IPS-20b (cell line): Measurements from ENCODE around the gene P2RX4.
"Not testable (repeated sequence)": the region's sequence is repeated elsewhere in the genome, so short reads cannot be mapped to it uniquely, and the experiment has no call there.

ENCODE experiments used
- H3K27ac ChIP-seq: one replicate; pipeline ENCODE4 v1.5.1; 2013; ENCODE audit warnings: low read length
- H3K27me3 ChIP-seq: 2 replicates; pipeline ENCODE4 v1.6.1; 2013; ENCODE audit warnings: mild to moderate bottlenecking, low read length, inconsistent platforms; ENCODE audit not compliant: insufficient read depth
- H3K36me3 ChIP-seq: 2 replicates; pipeline ENCODE4 v1.6.1; 2013; ENCODE audit warnings: low read depth, mild to moderate bottlenecking, inconsistent platforms, low read length, moderate library complexity; ENCODE audit not compliant: insufficient read depth
- H3K4me1 ChIP-seq: 2 replicates; pipeline ENCODE4 v1.6.1; 2013; ENCODE audit warnings: mild to moderate bottlenecking, control low read depth, inconsistent platforms, low read length, moderate library complexity; ENCODE audit not compliant: insufficient read depth
- H3K4me3 ChIP-seq: 2 replicates; pipeline ENCODE4 v1.5.1; 2013; ENCODE audit warnings: mild to moderate bottlenecking, low read length, inconsistent platforms
- H3K9ac ChIP-seq: 2 replicates; pipeline ENCODE4 v1.6.1; 2013; ENCODE audit warnings: low read depth, mild to moderate bottlenecking, inconsistent platforms, low read length, moderate library complexity
- H3K9me3 ChIP-seq: 2 replicates; pipeline ENCODE4 v1.6.1; 2013; ENCODE audit warnings: mild to moderate bottlenecking, low read depth, low read length, inconsistent platforms; ENCODE audit not compliant: insufficient read depth

Gene P2RX4

DNA sequence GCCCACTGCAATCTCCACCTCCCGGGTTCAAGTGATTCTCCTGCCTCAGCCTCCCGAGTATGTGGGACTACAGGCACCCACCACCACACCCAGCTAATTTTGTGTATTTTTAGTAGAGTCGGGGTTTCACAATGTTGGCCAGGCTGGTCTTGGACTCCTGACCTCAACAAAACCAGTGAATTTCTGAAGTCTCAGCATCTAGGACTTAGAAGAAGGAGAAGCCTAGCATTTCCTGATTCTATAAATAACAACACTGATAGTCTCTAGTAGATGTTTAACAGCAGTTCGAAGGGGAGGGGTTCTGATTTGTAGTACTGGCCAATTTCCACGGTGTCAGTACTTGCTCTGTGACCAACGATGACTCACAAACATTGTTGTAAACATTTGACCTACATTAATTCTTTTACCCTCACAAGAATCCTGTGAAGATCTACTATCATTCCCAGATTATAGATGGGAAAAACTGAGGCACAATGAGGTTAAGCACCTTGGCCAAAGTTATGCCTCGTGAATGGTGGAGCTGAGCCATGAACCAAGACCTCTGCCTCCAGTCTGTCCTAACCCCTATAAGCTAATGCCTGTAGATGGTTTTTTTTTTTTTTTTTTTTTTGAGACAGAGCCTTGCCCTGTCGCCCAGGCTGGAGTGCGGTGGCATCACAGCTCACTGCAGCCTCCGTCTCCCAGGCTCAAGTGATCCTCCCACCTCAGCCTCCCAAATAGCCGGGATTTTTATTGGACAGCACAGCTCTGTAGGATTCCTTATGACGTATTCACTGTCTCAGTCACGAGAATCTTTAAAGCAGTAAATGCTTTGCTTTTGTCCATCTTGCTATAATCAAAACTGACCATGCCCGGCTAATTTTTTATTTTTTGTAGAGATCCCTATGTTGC is 5.2 kb downstream of the P2RX4 start:
- Histone ChIP-seq H3K27me3 (no peaks in the 10 kb centered on the region), H3K36me3 (no peaks in the 10 kb centered on the region), H3K4me1 (no peaks in the 10 kb centered on the region), H3K9me3 (no peaks in the 10 kb centered on the region), H3K27ac (no peak overlapping the region), H3K9ac (no peak overlapping the region), H3K4me3 (no peak overlapping the region)

DNA sequence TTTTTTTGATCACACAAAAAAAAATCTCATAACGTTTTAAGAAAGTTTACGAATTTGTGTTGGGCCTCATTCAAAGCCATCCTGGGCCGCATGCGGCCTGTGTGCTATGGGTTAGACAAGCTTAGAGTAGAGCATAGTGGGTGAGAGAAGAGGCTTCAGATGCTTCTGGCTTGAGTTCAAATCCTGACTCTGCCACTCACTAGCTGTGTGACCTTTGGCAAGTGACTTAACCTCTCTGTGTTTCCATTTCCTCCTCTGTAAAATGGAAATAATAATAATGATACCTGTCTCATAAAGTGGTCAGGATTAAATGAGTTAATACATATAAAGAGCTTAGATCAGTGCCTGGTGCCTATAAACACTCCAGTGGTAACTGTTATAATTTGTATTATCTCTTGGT is 6.2 kb downstream of the P2RX4 start:
- H3K4me1 ChIP-seq = no peaks in the 10 kb centered on the region
- no peaks in the 10 kb centered on the region for H3K27me3 ChIP-seq
- H3K27ac ChIP-seq = no peak overlapping the region
- no peak overlapping the region for H3K9ac ChIP-seq
- H3K9me3 ChIP-seq = no peaks in the 10 kb centered on the region
- H3K36me3 ChIP-seq = no peaks in the 10 kb centered on the region
- no peak overlapping the region for H3K4me3 ChIP-seq

DNA sequence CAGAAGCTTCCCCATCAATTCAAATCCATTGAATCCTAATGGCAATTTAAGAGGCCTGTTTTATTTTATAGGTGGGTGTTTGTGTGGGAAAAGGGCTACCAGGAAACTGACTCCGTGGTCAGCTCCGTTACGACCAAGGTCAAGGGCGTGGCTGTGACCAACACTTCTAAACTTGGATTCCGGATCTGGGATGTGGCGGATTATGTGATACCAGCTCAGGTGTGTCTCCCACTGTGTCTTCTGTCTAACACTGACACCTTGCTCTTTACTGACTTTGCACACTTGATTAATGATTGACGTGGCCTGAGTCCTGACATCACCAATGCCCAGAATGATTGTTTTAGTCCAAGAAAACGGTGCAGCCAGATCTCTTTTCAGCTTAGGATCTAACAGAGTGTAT is 7.1 kb downstream of the P2RX4 start:
- no peaks in the 10 kb centered on the region for H3K4me1 ChIP-seq
- no peak overlapping the region for H3K27ac ChIP-seq

DNA sequence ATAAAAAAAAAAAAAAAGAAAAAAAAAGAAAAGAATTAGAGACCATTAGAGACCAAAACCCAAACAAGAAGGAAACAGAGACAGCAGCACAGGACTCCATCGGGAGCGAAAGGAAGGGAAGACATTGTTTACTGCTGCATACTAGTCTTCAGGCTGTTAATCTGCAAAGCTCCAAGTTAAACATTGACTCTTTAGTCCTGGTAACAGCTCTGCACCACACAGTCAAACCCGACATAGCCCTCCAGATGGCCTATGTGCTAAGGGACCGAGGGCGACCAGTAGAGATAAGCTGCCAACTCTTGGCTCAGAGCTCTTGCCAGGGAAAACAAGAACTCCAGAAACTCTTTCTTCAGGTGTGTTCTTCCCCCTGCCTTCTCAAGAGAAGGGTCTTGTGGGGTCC is 7.8 kb downstream of the P2RX4 start:
- no peak overlapping the region for H3K9ac ChIP-seq
- H3K27me3 ChIP-seq = no peaks in the 10 kb centered on the region
- no peak overlapping the region for H3K27ac ChIP-seq
- no peaks in the 10 kb centered on the region for H3K4me1 ChIP-seq
- H3K36me3 ChIP-seq = no peaks in the 10 kb centered on the region
- H3K9me3 ChIP-seq = no peaks in the 10 kb centered on the region
- no peak overlapping the region for H3K4me3 ChIP-seq

More for the DNA sequence above, 7.1 kb downstream of the P2RX4 start:
- no peaks in the 10 kb centered on the region for H3K36me3 ChIP-seq
- H3K9me3 ChIP-seq = no peaks in the 10 kb centered on the region
- H3K27me3 ChIP-seq = no peaks in the 10 kb centered on the region
- no peak overlapping the region for H3K4me3 ChIP-seq
- no peak overlapping the region for H3K9ac ChIP-seq

DNA sequence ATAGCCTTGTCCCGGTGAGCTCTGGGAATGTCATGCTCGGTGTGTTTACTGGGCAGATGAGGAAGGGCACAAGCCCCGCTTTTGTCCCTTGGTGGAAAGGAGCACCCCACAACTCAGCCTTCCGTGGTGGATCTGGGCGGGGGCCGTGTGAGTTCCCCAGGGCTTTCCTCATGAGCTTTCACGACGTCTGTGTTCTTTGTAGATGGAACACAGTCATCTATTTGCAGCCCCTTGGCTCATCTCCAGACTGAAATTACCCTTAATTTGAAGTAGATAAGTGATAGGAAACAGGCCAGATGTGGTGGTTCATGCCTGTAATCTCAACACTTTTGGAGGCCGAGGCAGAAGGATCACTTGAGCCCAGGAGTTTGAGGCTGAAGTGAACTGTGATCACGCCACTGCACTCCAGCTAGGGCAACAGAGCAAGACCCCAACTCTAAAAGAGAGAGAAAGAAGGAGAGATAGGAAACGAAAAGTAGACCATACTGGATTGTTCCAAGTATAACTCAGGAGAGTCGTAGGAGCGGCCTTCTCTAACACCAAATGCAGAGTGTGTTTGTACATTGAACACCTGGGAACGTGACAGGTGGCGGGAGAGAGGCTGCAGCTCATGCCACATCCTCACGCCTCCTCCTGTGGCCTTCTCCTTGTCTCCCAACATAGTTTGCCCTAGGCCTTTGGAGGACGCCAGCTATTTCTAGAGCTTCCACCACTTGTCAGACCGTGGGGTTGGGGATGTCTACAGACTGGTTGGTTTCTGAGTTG is 8.8 kb downstream of the P2RX4 start:
- no peak overlapping the region for H3K9ac ChIP-seq
- H3K36me3 ChIP-seq = no peaks in the 10 kb centered on the region
- H3K27ac ChIP-seq = no peak overlapping the region
- H3K27me3 ChIP-seq = no peaks in the 10 kb centered on the region
- H3K9me3 ChIP-seq = no peaks in the 10 kb centered on the region
- no peak overlapping the region for H3K4me3 ChIP-seq
- no peaks in the 10 kb centered on the region for H3K4me1 ChIP-seq

DNA sequence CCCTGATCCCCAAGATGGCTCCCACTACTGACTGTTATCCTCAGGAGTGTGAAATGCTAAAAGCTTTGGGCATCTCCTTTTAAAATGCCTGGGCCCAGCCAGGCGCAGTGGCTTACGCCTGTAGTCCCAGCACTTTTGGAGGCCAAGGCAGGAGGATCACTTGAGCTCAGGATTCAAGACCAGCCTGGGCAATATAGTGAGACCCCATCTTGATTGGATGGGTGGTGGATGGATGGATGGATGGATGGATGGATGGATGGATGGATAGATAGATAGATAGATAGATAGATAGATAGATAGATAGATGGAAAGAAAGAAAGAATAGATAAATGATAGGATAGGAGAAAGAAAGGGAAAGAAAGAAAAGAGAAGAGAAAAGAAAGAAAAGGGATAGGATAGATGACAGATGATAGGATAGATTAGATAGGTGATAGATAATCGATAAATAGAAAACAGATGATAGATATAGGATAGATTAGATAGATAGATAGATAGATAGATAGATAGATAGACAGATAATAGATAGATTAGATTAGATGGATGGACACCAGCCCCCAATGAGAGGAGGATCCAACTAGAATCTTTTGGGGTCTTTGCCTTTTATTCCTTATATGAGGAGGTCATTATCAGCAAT is 9.5 kb downstream of the P2RX4 start:
- no peak overlapping the region for H3K4me3 ChIP-seq
- no peak overlapping the region for H3K9ac ChIP-seq
- H3K36me3 ChIP-seq = no peaks in the 10 kb centered on the region
- no peaks in the 10 kb centered on the region for H3K9me3 ChIP-seq
- no peak overlapping the region for H3K27ac ChIP-seq
- H3K27me3 ChIP-seq = no peaks in the 10 kb centered on the region
- no peaks in the 10 kb centered on the region for H3K4me1 ChIP-seq

DNA sequence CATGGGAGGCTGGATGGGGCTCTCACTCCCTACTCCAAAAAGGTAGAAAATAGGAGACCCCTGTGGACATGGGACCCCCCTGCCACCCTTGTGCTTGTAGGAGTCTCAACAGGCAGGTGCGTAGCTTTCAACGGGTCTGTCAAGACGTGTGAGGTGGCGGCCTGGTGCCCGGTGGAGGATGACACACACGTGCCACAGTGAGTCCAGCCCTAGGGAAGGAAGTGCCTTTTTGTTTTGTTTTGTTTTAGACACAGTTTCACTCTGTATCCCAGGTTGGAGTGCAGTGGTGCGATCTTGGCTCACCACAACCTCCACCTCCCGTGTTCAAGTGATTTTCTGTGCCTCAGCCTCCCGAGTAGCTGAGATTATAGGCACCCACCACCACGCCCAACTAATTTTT is 12.9 kb downstream of the P2RX4 start:
- Histone ChIP-seq H3K9me3 (no peaks in the 10 kb centered on the region), H3K4me3 (no peak overlapping the region), H3K27ac (no peak overlapping the region), H3K9ac (no peak overlapping the region), H3K36me3 (no peaks in the 10 kb centered on the region), H3K4me1 (no peaks in the 10 kb centered on the region), H3K27me3 (no peaks in the 10 kb centered on the region)

DNA sequence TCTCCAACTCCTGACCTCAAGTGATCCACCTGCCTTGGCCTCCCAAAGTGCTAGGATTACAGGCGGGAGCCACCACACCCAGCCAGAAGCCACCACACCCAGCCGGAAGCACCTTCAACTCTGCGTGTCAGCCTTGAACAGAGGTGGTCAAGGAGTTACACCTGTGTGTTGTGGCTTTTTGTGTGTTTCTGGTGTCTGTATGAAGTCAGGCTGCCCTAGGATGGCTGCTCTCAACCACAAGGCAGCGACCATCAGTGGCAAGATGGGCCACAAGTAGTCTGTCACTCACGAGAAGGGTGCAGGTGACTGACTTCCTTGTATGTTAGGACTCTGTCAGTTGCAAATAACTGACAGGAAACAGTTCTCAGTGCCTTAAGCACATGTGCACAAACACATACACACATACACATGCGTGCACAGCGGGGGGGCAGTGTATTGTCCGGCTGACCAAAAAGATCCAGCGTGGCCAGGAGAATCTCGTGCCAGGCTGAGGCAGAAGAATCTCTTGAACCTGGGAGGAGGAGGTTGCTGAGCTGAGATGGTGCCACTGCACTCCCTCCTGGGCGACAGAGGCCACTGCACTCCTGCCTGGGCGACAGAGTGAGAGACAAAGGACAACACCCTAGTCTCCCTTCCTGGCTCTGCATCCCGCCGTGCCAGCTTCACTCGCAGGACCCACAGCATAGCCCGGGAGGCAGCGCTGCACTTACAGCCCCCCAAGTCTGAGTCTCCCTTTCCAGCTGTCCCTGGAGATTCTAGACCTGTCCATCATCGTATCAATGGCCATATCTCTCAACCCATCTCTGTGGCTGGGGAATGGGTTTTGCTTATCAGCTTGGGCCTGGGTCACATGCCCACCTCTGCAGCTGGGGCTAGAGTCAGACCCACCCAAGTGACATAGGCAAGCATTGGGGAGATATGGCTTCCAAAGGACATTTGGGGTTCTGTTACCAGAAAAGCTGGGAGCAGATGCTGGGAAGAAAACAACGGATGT is 13.7 kb downstream of the P2RX4 start:
- H3K4me3 ChIP-seq = no peak overlapping the region
- H3K27me3 ChIP-seq = no peaks in the 10 kb centered on the region
- H3K36me3 ChIP-seq = no peaks in the 10 kb centered on the region
- H3K27ac ChIP-seq = no peak overlapping the region
- no peak overlapping the region for H3K9ac ChIP-seq
- H3K9me3 ChIP-seq = no peaks in the 10 kb centered on the region
- H3K4me1 ChIP-seq = no peaks in the 10 kb centered on the region

DNA sequence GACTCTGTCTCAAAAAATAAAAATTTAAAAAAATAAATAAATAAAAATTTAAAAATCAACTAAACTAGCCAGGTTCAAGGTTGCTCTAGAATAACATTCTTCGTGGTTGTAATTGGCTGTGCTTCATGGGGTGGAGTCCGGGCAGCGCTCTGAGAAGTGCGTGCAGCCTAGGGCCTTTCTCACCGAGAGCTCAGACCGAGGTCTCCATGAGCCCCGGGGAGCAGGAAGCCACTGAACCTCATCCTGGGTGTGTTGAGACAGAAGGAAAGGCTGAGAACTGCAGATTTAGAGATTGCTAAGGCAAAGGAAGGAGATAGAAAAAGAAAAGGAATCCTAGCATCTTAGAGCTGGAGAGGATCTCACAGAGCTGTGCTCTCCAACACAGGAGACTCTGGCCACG is 14.7 kb downstream of the P2RX4 start:
- no peaks in the 10 kb centered on the region for H3K9me3 ChIP-seq
- H3K27me3 ChIP-seq = no peaks in the 10 kb centered on the region
- no peak overlapping the region for H3K4me3 ChIP-seq
- H3K36me3 ChIP-seq = no peaks in the 10 kb centered on the region
- no peak overlapping the region for H3K27ac ChIP-seq
- H3K9ac ChIP-seq = no peak overlapping the region
- no peaks in the 10 kb centered on the region for H3K4me1 ChIP-seq

DNA sequence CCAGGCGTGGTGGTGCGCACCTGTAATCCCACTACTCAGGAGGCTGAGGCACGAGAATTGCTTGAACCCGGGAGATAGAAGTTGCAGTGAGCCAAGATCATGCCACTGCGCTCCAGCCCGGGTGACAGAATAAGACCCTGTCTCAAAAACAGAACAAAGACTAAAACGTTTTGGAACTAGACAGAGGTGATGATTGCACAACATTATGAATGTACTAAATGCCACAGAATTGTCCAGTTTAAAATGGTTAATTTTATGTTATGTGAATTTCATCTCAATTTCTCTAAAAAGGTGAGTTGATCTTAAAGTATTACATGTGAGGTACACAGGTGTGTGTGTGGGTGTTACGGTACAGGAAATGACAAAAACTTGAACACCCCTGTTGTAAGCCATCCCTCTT is 16.5 kb downstream of the P2RX4 start:
- no peaks in the 10 kb centered on the region for H3K36me3 ChIP-seq
- H3K27ac ChIP-seq = no peak overlapping the region
- H3K4me1 ChIP-seq = no peaks in the 10 kb centered on the region
- H3K9me3 ChIP-seq = no peaks in the 10 kb centered on the region
- no peaks in the 10 kb centered on the region for H3K27me3 ChIP-seq
- no peak overlapping the region for H3K4me3 ChIP-seq
- no peak overlapping the region for H3K9ac ChIP-seq

DNA sequence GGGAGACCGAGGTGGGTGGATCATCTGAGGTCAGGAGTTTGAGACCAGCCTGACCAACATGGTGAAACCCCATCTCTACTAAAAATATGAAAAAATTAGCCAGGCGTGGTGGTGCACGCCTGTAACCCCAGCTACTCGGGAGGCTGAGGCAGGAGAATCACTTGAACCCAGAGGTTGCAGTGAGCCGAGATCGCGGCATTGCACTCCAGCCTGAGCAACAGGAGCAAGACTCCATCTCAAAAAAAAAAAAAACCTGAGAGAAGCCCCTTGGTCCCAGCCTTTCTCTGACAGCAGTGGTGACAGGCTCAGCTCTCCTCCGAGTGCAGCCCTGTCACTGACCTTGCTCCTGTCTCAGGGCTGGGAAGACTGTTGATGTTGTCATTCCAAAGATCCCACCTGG is 16.9 kb downstream of the P2RX4 start:
- H3K4me3 ChIP-seq, H3K36me3 ChIP-seq, H3K9ac ChIP-seq, H3K27me3 ChIP-seq, H3K4me1 ChIP-seq, H3K9me3 ChIP-seq, H3K27ac ChIP-seq: not testable (repeated sequence)
